Stimulated activated CD4-positive, alpha-beta T cell treated with anti-CD3 and anti-CD28 coated beads, Interleukin-1b, Interleukin-23, amount 100 ng/mL, for 24 hours (primary cell): ENCODE measurements around the gene TTC23.

Experiments
- DNase-seq, 4 experiments: peaks; one replicate each; pipeline ENCODE4 v3.0.0-alpha.2; 2020; ENCODE audit warnings: low read depth in 4 of 4, low spot score in 1 of 4

TTC23 gene

GRCh38 chr15:99090011-99090699 lies 159.2 kb downstream of the TTC23 start:
- DNase-seq = no peak

GRCh38 chr15:99087405-99087943 lies 161.9 kb downstream of the TTC23 start:
- DNase-seq = no peak

- DNase-seq = no peak
These were observed 163.1 kb downstream of the TTC23 start for GRCh38 chr15:99086327-99086667.
